Neural cell (in vitro differentiated cells): Measurements from ENCODE around the gene HIP1. TPM values are rescaled to one million over a fixed set of nuclear protein-coding genes. Genes with fewer than 3 reads are reported as not detected.

Experiments
- H2AFZ ChIP-seq: fragments of 200-600, 300-800 bp; sonication (generic), shearing (Covaris generic); 2 replicates; pipeline ENCODE4 v1.6.0; 2014; ENCODE audit warnings: low read depth, mild to moderate bottlenecking, antibody characterized with exemption, low read length, moderate library complexity
- H3F3A ChIP-seq: fragments of 200-600 bp; shearing (Covaris generic); 2 replicates; pipeline ENCODE4 v1.6.1; 2016; ENCODE audit warnings: mild to moderate bottlenecking, moderate library complexity, mixed read lengths, antibody characterized with exemption, low read length; ENCODE audit not compliant: insufficient read depth, poor library complexity, severe bottlenecking
- H3K27ac ChIP-seq: fragments of 200-600, 300-800 bp; sonication (generic), shearing (Covaris generic); 2 replicates; pipeline ENCODE4 v1.5.1; 2014; ENCODE audit warnings: mild to moderate bottlenecking, low read length, moderate library complexity
- H3K27me3 ChIP-seq: fragments of 300-800, 200-600 bp; sonication (generic), shearing (Covaris generic); 2 replicates; pipeline ENCODE4 v1.6.0; 2014; ENCODE audit warnings: mild to moderate bottlenecking, low read depth, low read length, moderate library complexity; ENCODE audit not compliant: insufficient read depth
- H3K36me3 ChIP-seq: fragments of 300-800, 200-600 bp; sonication (generic), shearing (Covaris generic); 2 replicates; pipeline ENCODE4 v1.5.1; 2014; ENCODE audit warnings: mild to moderate bottlenecking, antibody characterized with exemption, low read length, moderate library complexity; ENCODE audit not compliant: insufficient read depth
- H3K4me2 ChIP-seq: fragments of 300-800, 200-600 bp; sonication (generic), shearing (Covaris generic); 2 replicates; pipeline ENCODE4 v1.6.0; 2014; ENCODE audit warnings: mild to moderate bottlenecking, low read length
- H3K4me3 ChIP-seq: fragments of 300-800, 200-600 bp; sonication (generic), shearing (Covaris generic); 2 replicates; pipeline ENCODE4 v1.5.1; 2014; ENCODE audit warnings: mild to moderate bottlenecking, low read length, moderate library complexity
- H3K79me2 ChIP-seq: fragments of 200-600 bp; shearing (Covaris generic); replicated peaks from 2 replicates; pipeline ENCODE4 v1.6.0; 2014; ENCODE audit warnings: mild to moderate bottlenecking, low read length, moderate library complexity; ENCODE audit not compliant: insufficient read depth
- H3K9ac ChIP-seq: fragments of 300-800, 200-600 bp; sonication (generic), shearing (Covaris generic); 2 replicates; pipeline ENCODE4 v1.6.1; 2016; ENCODE audit warnings: mild to moderate bottlenecking, low read length, mixed read lengths
- H3K9me2 ChIP-seq: fragments of 200-600 bp; shearing (Covaris generic); 2 replicates; pipeline ENCODE4 v1.6.1; 2016; ENCODE audit warnings: mild to moderate bottlenecking, low read length, mixed read lengths; ENCODE audit not compliant: insufficient read depth
- H3K9me3 ChIP-seq: fragments of 200-600, 300-800 bp; sonication (generic), shearing (Covaris generic); 2 replicates; pipeline ENCODE4 v1.6.1; 2016; ENCODE audit warnings: mild to moderate bottlenecking, mixed run types, low read length, moderate library complexity, mixed read lengths
- H4K20me1 ChIP-seq: fragments of 200-600 bp; shearing (Covaris generic); 2 replicates; pipeline ENCODE4 v1.6.1; 2016; ENCODE audit warnings: mild to moderate bottlenecking, mixed run types; ENCODE audit not compliant: insufficient read depth
- EP300 ChIP-seq: fragments of 450-650 bp; conservative IDR thresholded peaks from 2 replicates; pipeline ENCODE4 v1.6.1; 2014; ENCODE audit warnings: antibody characterized with exemption, mild to moderate bottlenecking, moderate library complexity; ENCODE audit not compliant: poor library complexity, severe bottlenecking
- EZH2 ChIP-seq: fragments of 200-600, 300-800 bp; shearing (Covaris generic), sonication (generic); IDR thresholded peaks from 2 replicates; pipeline ENCODE4 v1.6.1; 2014; ENCODE audit warnings: antibody characterized with exemption, low read length, borderline replicate concordance, mild to moderate bottlenecking; ENCODE audit not compliant: insufficient read depth, poor library complexity, severe bottlenecking
- MXI1 ChIP-seq: fragments of 450-650 bp; conservative IDR thresholded peaks from 2 replicates; pipeline ENCODE4 v1.6.1; 2014; ENCODE audit warnings: antibody characterized with exemption, mild to moderate bottlenecking; ENCODE audit not compliant: poor library complexity, severe bottlenecking
- POLR2AphosphoS5 ChIP-seq: IDR thresholded peaks from 2 replicates; pipeline ENCODE4 v1.6.1; 2012
- RAD21 ChIP-seq: fragments of 450-650 bp; conservative IDR thresholded peaks from 2 replicates; pipeline ENCODE4 v1.6.1; 2014; ENCODE audit warnings: antibody characterized with exemption, mild to moderate bottlenecking, moderate library complexity
- SMC3 ChIP-seq: fragments of 450-650 bp; conservative IDR thresholded peaks from 2 replicates; pipeline ENCODE4 v1.6.1; 2014; ENCODE audit warnings: antibody characterized with exemption, mild to moderate bottlenecking, moderate library complexity; ENCODE audit not compliant: poor library complexity
- TAF1 ChIP-seq: IDR thresholded peaks from 2 replicates; pipeline ENCODE4 v1.6.1; 2012; ENCODE audit warnings: low read depth
- polyA plus RNA-seq: library from polyadenylated mRNA; depleted of rRNA; stranded (reverse); fragments of >200 nt; gene quantifications from 2 replicates; pipeline ENCODE4 v1.2.3, GENCODE V29; 2014
- TF ChIP-seq, protein P1 (sequence below): fragments of 450-650 bp; IDR thresholded peaks from 2 replicates; pipeline ENCODE4 v1.5.1; 2014; ENCODE audit warnings: antibody characterized with exemption, mild to moderate bottlenecking, moderate library complexity; ENCODE audit not compliant: poor library complexity, severe bottlenecking
- TF ChIP-seq, protein P2 (sequence below): IDR thresholded peaks from 2 replicates; pipeline ENCODE4 v1.6.1; 2012; ENCODE audit warnings: borderline replicate concordance

HIP1 gene
- polyA plus RNA-seq, 1 donor from 2014 or later: 12.9 TPM

DNA sequence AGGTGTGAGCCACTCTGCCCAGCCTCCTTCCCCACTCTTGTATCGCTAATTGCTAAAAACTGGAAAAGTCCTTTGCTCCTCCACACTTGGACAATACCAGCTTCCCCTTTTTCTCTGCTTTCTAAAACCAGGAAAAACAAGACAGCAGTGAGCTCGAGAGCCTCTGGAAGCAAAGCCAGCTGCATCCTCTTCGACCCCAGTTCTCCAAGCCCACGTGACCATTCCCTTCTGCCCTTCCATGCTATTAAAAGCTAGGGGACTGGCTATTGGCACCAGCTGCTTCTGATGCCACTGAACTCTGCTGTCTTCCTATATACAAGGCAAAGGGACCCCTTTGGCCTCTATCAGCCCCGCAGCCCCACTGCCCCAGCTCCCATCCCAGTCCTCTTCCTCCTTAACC lies 154.4 kb downstream of the HIP1 start:
- no peak overlapping the region for H3K4me3 ChIP-seq
- no peak overlapping the region for H3K4me2 ChIP-seq
- no peaks in the 10 kb centered on the region for H3K36me3 ChIP-seq
- no peaks in the 10 kb centered on the region for H3K9me2 ChIP-seq
- H4K20me1 ChIP-seq: no peaks in the 10 kb centered on the region
- TF ChIP-seq, protein P1, sequence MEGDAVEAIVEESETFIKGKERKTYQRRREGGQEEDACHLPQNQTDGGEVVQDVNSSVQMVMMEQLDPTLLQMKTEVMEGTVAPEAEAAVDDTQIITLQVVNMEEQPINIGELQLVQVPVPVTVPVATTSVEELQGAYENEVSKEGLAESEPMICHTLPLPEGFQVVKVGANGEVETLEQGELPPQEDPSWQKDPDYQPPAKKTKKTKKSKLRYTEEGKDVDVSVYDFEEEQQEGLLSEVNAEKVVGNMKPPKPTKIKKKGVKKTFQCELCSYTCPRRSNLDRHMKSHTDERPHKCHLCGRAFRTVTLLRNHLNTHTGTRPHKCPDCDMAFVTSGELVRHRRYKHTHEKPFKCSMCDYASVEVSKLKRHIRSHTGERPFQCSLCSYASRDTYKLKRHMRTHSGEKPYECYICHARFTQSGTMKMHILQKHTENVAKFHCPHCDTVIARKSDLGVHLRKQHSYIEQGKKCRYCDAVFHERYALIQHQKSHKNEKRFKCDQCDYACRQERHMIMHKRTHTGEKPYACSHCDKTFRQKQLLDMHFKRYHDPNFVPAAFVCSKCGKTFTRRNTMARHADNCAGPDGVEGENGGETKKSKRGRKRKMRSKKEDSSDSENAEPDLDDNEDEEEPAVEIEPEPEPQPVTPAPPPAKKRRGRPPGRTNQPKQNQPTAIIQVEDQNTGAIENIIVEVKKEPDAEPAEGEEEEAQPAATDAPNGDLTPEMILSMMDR: no peak
- TF ChIP-seq POLR2AphosphoS5 (no peak), EP300 (no peak), EZH2 (no peak), TAF1 (no peak), RAD21 (no peak), MXI1 (no peak), SMC3 (no peak)
- TF ChIP-seq, protein P2, sequence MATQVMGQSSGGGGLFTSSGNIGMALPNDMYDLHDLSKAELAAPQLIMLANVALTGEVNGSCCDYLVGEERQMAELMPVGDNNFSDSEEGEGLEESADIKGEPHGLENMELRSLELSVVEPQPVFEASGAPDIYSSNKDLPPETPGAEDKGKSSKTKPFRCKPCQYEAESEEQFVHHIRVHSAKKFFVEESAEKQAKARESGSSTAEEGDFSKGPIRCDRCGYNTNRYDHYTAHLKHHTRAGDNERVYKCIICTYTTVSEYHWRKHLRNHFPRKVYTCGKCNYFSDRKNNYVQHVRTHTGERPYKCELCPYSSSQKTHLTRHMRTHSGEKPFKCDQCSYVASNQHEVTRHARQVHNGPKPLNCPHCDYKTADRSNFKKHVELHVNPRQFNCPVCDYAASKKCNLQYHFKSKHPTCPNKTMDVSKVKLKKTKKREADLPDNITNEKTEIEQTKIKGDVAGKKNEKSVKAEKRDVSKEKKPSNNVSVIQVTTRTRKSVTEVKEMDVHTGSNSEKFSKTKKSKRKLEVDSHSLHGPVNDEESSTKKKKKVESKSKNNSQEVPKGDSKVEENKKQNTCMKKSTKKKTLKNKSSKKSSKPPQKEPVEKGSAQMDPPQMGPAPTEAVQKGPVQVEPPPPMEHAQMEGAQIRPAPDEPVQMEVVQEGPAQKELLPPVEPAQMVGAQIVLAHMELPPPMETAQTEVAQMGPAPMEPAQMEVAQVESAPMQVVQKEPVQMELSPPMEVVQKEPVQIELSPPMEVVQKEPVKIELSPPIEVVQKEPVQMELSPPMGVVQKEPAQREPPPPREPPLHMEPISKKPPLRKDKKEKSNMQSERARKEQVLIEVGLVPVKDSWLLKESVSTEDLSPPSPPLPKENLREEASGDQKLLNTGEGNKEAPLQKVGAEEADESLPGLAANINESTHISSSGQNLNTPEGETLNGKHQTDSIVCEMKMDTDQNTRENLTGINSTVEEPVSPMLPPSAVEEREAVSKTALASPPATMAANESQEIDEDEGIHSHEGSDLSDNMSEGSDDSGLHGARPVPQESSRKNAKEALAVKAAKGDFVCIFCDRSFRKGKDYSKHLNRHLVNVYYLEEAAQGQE: no peak
- H3K9me3 ChIP-seq: no peaks in the 10 kb centered on the region
- H3K9ac ChIP-seq: no peak overlapping the region
- H3F3A ChIP-seq: no peaks in the 10 kb centered on the region
- H3K27me3 ChIP-seq: no peaks in the 10 kb centered on the region
- no peaks in the 10 kb centered on the region for H3K79me2 ChIP-seq
- no peak overlapping the region for H2AFZ ChIP-seq
- no peak overlapping the region for H3K27ac ChIP-seq

DNA sequence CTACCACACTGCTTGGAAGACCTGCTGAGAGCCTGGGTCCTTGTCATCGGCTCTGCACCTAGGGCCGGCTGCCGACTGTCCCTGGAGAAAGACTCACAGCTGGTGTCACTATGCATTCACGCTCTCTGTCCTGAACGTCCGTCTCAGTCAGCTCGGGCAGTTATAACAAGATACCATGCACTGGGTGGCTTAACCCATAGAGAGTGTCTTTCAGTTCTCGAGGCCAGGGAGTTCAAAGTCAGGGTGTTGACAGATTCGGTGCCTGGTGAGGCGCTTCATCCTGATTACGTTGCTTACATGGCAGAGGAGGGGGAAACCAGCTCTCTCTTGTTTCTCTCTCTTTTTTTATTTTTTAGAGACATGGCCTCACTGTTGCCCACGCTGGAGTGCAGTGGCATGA lies 155.5 kb downstream of the HIP1 start:
- Histone ChIP-seq H3K9me2 (no peaks in the 10 kb centered on the region), H3F3A (no peaks in the 10 kb centered on the region), H3K79me2 (no peaks in the 10 kb centered on the region), H2AFZ (no peak overlapping the region), H3K27me3 (no peaks in the 10 kb centered on the region), H3K36me3 (no peaks in the 10 kb centered on the region), H4K20me1 (no peaks in the 10 kb centered on the region), H3K9ac (no peak overlapping the region), H3K4me2 (no peak overlapping the region), H3K9me3 (no peaks in the 10 kb centered on the region), H3K27ac (no peak overlapping the region), H3K4me3 (no peak overlapping the region)
- TF ChIP-seq, protein P2: no peak
- TF ChIP-seq MXI1 (no peak), EP300 (no peak), EZH2 (no peak), TAF1 (no peak), POLR2AphosphoS5 (no peak), SMC3 (no peak), RAD21 (no peak)
- TF ChIP-seq, protein P1: no peak
